Vagina (tissue), 2 donors: ENCODE measurements around the gene GALC.

Source experiments
- POLR2A ChIP-seq, 2 donors: fragments of 450-650 bp; IDR thresholded peaks; one replicate each; pipeline ENCODE4 v1.6.1; 2017; ENCODE audit warnings: antibody characterized with exemption in 2 of 2, mild to moderate bottlenecking in 2 of 2, moderate library complexity in 2 of 2
- POLR2AphosphoS5 ChIP-seq, 2 donors: sonication (generic); formaldehyde crosslinking; IDR thresholded peaks; one replicate each; pipeline ENCODE4 v1.9.0; 2017; ENCODE audit warnings: antibody characterized with exemption in 2 of 2, mild to moderate bottlenecking in 2 of 2, low read depth in 1 of 2; ENCODE audit not compliant: insufficient read depth in 1 of 2
- TF ChIP-seq, protein P1 (sequence below), 3 experiments: fragments of 450-650 bp in 2 of 3; fragments of 200-600 bp in 1 of 3; sonication (generic) in 1 of 3; IDR thresholded peaks; one replicate each; pipeline ENCODE4 v1.5.1; 2017 to 2019; ENCODE audit warnings: antibody characterized with exemption in 3 of 3, mild to moderate bottlenecking in 2 of 3, moderate library complexity in 2 of 3

- TF ChIP-seq, protein P1, sequence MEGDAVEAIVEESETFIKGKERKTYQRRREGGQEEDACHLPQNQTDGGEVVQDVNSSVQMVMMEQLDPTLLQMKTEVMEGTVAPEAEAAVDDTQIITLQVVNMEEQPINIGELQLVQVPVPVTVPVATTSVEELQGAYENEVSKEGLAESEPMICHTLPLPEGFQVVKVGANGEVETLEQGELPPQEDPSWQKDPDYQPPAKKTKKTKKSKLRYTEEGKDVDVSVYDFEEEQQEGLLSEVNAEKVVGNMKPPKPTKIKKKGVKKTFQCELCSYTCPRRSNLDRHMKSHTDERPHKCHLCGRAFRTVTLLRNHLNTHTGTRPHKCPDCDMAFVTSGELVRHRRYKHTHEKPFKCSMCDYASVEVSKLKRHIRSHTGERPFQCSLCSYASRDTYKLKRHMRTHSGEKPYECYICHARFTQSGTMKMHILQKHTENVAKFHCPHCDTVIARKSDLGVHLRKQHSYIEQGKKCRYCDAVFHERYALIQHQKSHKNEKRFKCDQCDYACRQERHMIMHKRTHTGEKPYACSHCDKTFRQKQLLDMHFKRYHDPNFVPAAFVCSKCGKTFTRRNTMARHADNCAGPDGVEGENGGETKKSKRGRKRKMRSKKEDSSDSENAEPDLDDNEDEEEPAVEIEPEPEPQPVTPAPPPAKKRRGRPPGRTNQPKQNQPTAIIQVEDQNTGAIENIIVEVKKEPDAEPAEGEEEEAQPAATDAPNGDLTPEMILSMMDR (IDR thresholded peaks at IDR 0.05), result no peak
- TF ChIP-seq POLR2A (IDR thresholded peaks at IDR 0.05), result no peak
- no peak for TF ChIP-seq POLR2AphosphoS5 (IDR thresholded peaks at IDR 0.05; ENCODE audit: insufficient read depth in 1 of 2, low read depth in 1 of 2)
Observed at GRCh38 chr14:88034076-88034475, 41.1 kb upstream of the GALC start.
